GM12878 (cell line): Measurements from ENCODE around the gene SEC31A. TPM values are rescaled to one million over a fixed set of nuclear protein-coding genes. Genes with fewer than 3 reads are reported as not detected.

Source experiments
- CHD2 ChIP-seq: IDR thresholded peaks from 2 replicates; pipeline ENCODE4 v1.6.1; 2011; ENCODE audit warnings: low read depth, low read length, improper control_type of control experiment, borderline replicate concordance
- CREM ChIP-seq: IDR thresholded peaks from 2 replicates; pipeline ENCODE4 v1.6.1; 2014; ENCODE audit warnings: antibody characterized with exemption, low read depth
- EED ChIP-seq: sonication (generic); IDR thresholded peaks from 2 replicates; pipeline ENCODE4 v1.6.1; 2016; ENCODE audit warnings: antibody characterized with exemption, low read depth
- MXI1 ChIP-seq: fragments of 150-350 bp; IDR thresholded peaks from 2 replicates; pipeline ENCODE4 v1.6.1; 2011; ENCODE audit warnings: low read depth, mild to moderate bottlenecking, inconsistent platforms, low read length, improper control_type of control experiment
- NFYA ChIP-seq: IDR thresholded peaks from 2 replicates; pipeline ENCODE4 v1.6.1; 2011; ENCODE audit warnings: low read depth, mild to moderate bottlenecking, low read length, improper control_type of control experiment, borderline replicate concordance
- NFYB ChIP-seq: IDR thresholded peaks from 2 replicates; pipeline ENCODE4 v1.6.1; 2011; ENCODE audit warnings: low read depth, mild to moderate bottlenecking, low read length, improper control_type of control experiment, moderate library complexity; ENCODE audit not compliant: insufficient read depth
- PAX5 ChIP-seq: IDR thresholded peaks from 2 replicates; pipeline ENCODE4 v1.6.1; 2011; ENCODE audit warnings: low read depth, low read length, borderline replicate concordance
- RAD21 ChIP-seq: IDR thresholded peaks from 2 replicates; pipeline ENCODE4 v1.6.1; 2011; ENCODE audit warnings: mild to moderate bottlenecking, low read depth, low read length, moderate library complexity; ENCODE audit not compliant: insufficient read depth
- SIN3A ChIP-seq: IDR thresholded peaks from 2 replicates; pipeline ENCODE4 v1.6.1; 2012; ENCODE audit warnings: low read depth, low read length, improper control_type of control experiment
- SMARCA5 ChIP-seq: fragments of 450-650 bp; IDR thresholded peaks from 2 replicates; pipeline ENCODE4 v1.6.1; 2017; ENCODE audit warnings: mild to moderate bottlenecking
- SREBF1 ChIP-seq: IDR thresholded peaks from 2 replicates; pipeline ENCODE4 v1.6.1; 2012; ENCODE audit warnings: mild to moderate bottlenecking, low read length
- STAT1 ChIP-seq: fragments of 450-650 bp; conservative IDR thresholded peaks from 2 replicates; pipeline ENCODE4 v1.6.1; 2014; ENCODE audit warnings: antibody characterized with exemption, mild to moderate bottlenecking
- STAT3 ChIP-seq: IDR thresholded peaks from 2 replicates; pipeline ENCODE4 v1.6.1; 2011; ENCODE audit warnings: low read depth, low read length, improper control_type of control experiment
- YBX1 ChIP-seq: fragments of 450-650 bp; IDR thresholded peaks from 2 replicates; pipeline ENCODE4 v1.6.1; 2016; ENCODE audit warnings: antibody characterized with exemption
- ZNF274 ChIP-seq: IDR thresholded peaks from one replicate; pipeline ENCODE4 v1.8.0; 2011; ENCODE audit not compliant: insufficient read length, insufficient read depth
- ZZZ3 ChIP-seq: IDR thresholded peaks from 2 replicates; pipeline ENCODE4 v1.6.1; 2011; ENCODE audit warnings: low read depth; ENCODE audit not compliant: control insufficient read depth, insufficient read length
- polyA plus RNA-seq, 11 experiments: library from polyadenylated mRNA; depleted of rRNA in 4 of 11; unstranded in 6 of 11; stranded (reverse) in 5 of 11; fragments of >200 nt; fragmentation: Nextera tagmentation in 4 of 11; fragmentation: Illumina TruSeq in 1 of 11; extraction: Ambion mirVana in 4 of 11; extraction: Trizol in 1 of 11; gene quantifications; 1 replicate in 1 of 11; 2 replicates in 10 of 11; pipeline versions ENCODE4 v1.2.1 to v1.2.3, GENCODE V29; 2011 to 2016; ENCODE audit warnings: inconsistent platforms in 2 of 11, missing spikeins in 2 of 11, low read depth in 1 of 11
- total RNA-seq, 4 experiments: library from RNA; depleted of rRNA in 3 of 4; stranded (reverse); fragments of >200 nt in 3 of 4; fragmentation: Illumina TruSeq in 1 of 4; extraction: Trizol in 1 of 4; gene quantifications; 2 replicates each; pipeline versions ENCODE4 v1.2.1 to v1.2.3, GENCODE V29; 2013 to 2021
- TF ChIP-seq, protein P1 (sequence below): IDR thresholded peaks from 2 replicates; pipeline ENCODE4 v1.6.1; 2011; ENCODE audit warnings: mild to moderate bottlenecking, low read depth, low read length, moderate library complexity; ENCODE audit not compliant: insufficient replicate concordance
- TF ChIP-seq, protein P2 (sequence below): fragments of 450-650 bp; formaldehyde crosslinking; IDR thresholded peaks from 2 replicates; pipeline ENCODE4 v1.5.0; 2022; ENCODE audit warnings: mild to moderate bottlenecking, missing genetic modification characterization
- TF ChIP-seq, protein P3 (sequence below): IDR thresholded peaks from 2 replicates; pipeline ENCODE4 v1.6.1; 2012; ENCODE audit warnings: mild to moderate bottlenecking, low read depth, low read length
- TF ChIP-seq, protein P4 (sequence below): fragments of 450-650 bp; conservative IDR thresholded peaks from 2 replicates; pipeline ENCODE4 v1.6.1; 2017; ENCODE audit warnings: mild to moderate bottlenecking, moderate library complexity

SEC31A gene
- total and polyA plus RNA-seq, 10 of the 15 experiments (the other 5 are each of a cell fraction or from before 2014, with no cell fraction given) = 74.6 to 171 (median 129) TPM

DNA sequence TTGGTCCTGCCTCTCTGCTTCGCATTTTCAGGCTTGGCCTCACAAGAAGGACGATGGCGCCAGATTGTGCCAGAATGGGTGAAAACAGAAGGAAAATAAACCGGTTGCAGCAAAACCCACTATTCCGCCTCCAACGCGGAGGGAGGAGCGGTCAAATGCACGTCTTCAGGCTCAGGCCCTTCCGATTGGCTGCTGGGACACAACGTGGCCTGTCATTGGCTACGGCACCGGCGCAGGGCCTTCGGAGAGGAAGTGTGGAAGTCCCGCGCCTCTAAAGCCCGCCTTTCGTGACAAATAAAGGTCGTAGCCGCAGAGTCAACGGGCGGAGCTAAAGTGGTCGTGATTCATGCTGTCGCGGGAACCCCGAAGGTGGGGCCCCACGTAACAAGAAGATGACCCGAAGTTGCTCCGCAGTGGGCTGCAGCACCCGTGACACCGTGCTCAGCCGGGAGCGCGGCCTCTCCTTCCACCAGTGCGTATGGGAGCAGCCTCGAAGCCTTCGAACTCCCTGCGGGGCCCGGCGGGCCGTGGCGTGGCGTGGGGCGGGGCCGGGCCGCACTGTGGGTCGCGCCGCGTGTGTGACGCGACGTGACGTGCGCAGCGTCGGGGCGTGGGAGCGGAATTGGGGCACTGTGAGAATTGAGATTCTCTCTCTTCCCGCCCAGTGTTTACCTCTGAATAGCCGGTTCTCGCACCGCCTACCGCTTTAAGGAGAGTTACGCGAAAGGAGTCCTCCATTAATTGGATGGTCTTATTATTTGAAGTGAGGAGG, 9.6 kb upstream of the SEC31A start, which contains the start of gene THAP9 (continued):
- TF ChIP-seq SREBF1 = peak; percentile 40; the same call in 1 of the 2 replicates
- peak; percentile 53; the same call in 1 of the 2 replicates for TF ChIP-seq PAX5
- TF ChIP-seq NFYB = peak; percentile 97
- peak; percentile 81 for TF ChIP-seq EED
- TF ChIP-seq YBX1 = no peak
- no peak for TF ChIP-seq RAD21
- TF ChIP-seq STAT1 = peak; percentile 76
- TF ChIP-seq, protein P1, sequence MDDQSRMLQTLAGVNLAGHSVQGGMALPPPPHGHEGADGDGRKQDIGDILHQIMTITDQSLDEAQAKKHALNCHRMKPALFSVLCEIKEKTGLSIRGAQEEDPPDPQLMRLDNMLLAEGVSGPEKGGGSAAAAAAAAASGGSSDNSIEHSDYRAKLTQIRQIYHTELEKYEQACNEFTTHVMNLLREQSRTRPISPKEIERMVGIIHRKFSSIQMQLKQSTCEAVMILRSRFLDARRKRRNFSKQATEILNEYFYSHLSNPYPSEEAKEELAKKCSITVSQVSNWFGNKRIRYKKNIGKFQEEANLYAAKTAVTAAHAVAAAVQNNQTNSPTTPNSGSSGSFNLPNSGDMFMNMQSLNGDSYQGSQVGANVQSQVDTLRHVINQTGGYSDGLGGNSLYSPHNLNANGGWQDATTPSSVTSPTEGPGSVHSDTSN = peak; percentile 63
- TF ChIP-seq STAT3 = no peak
- 0 out of 2 replicates have a peak, but pooled peaks have one; percentile 18 for TF ChIP-seq SIN3A
- peak; percentile 94 for TF ChIP-seq CREM
- TF ChIP-seq CHD2 = peak; percentile 91
- TF ChIP-seq MXI1 = peak; percentile 54
- peak; percentile 10; the same call in 1 of the 2 replicates for TF ChIP-seq NFYA
- no peak for TF ChIP-seq ZZZ3
- TF ChIP-seq, protein P2, sequence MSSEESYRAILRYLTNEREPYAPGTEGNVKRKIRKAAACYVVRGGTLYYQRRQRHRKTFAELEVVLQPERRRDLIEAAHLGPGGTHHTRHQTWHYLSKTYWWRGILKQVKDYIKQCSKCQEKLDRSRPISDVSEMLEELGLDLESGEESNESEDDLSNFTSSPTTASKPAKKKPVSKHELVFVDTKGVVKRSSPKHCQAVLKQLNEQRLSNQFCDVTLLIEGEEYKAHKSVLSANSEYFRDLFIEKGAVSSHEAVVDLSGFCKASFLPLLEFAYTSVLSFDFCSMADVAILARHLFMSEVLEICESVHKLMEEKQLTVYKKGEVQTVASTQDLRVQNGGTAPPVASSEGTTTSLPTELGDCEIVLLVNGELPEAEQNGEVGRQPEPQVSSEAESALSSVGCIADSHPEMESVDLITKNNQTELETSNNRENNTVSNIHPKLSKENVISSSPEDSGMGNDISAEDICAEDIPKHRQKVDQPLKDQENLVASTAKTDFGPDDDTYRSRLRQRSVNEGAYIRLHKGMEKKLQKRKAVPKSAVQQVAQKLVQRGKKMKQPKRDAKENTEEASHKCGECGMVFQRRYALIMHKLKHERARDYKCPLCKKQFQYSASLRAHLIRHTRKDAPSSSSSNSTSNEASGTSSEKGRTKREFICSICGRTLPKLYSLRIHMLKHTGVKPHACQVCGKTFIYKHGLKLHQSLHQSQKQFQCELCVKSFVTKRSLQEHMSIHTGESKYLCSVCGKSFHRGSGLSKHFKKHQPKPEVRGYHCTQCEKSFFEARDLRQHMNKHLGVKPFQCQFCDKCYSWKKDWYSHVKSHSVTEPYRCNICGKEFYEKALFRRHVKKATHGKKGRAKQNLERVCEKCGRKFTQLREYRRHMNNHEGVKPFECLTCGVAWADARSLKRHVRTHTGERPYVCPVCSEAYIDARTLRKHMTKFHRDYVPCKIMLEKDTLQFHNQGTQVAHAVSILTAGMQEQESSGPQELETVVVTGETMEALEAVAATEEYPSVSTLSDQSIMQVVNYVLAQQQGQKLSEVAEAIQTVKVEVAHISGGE = no peak
- TF ChIP-seq, protein P3, sequence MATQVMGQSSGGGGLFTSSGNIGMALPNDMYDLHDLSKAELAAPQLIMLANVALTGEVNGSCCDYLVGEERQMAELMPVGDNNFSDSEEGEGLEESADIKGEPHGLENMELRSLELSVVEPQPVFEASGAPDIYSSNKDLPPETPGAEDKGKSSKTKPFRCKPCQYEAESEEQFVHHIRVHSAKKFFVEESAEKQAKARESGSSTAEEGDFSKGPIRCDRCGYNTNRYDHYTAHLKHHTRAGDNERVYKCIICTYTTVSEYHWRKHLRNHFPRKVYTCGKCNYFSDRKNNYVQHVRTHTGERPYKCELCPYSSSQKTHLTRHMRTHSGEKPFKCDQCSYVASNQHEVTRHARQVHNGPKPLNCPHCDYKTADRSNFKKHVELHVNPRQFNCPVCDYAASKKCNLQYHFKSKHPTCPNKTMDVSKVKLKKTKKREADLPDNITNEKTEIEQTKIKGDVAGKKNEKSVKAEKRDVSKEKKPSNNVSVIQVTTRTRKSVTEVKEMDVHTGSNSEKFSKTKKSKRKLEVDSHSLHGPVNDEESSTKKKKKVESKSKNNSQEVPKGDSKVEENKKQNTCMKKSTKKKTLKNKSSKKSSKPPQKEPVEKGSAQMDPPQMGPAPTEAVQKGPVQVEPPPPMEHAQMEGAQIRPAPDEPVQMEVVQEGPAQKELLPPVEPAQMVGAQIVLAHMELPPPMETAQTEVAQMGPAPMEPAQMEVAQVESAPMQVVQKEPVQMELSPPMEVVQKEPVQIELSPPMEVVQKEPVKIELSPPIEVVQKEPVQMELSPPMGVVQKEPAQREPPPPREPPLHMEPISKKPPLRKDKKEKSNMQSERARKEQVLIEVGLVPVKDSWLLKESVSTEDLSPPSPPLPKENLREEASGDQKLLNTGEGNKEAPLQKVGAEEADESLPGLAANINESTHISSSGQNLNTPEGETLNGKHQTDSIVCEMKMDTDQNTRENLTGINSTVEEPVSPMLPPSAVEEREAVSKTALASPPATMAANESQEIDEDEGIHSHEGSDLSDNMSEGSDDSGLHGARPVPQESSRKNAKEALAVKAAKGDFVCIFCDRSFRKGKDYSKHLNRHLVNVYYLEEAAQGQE = 0 out of 2 replicates have a peak, but pooled peaks have one; percentile 53
- TF ChIP-seq, protein P4, sequence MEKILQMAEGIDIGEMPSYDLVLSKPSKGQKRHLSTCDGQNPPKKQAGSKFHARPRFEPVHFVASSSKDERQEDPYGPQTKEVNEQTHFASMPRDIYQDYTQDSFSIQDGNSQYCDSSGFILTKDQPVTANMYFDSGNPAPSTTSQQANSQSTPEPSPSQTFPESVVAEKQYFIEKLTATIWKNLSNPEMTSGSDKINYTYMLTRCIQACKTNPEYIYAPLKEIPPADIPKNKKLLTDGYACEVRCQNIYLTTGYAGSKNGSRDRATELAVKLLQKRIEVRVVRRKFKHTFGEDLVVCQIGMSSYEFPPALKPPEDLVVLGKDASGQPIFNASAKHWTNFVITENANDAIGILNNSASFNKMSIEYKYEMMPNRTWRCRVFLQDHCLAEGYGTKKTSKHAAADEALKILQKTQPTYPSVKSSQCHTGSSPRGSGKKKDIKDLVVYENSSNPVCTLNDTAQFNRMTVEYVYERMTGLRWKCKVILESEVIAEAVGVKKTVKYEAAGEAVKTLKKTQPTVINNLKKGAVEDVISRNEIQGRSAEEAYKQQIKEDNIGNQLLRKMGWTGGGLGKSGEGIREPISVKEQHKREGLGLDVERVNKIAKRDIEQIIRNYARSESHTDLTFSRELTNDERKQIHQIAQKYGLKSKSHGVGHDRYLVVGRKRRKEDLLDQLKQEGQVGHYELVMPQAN = peak; percentile 64
- peak; percentile 71; the same call in 1 of the 2 replicates for TF ChIP-seq SMARCA5
- TF ChIP-seq ZNF274 = no peak
